Progenitor cell of endocrine pancreas (in vitro differentiated cells): ENCODE results near the gene SHISA6. TPM values are rescaled to one million over a fixed set of nuclear protein-coding genes. Genes with fewer than 3 reads are reported as not detected.

Experiments used
- DNase-seq: peaks from one replicate; pipeline ENCODE4 v3.0.0; 2021; ENCODE audit warnings: low spot score; ENCODE audit not compliant: unreplicated experiment
- H3K27ac Mint-ChIP-seq: 2 replicates; pipeline ENCODE4 v1.8.0; 2021; ENCODE audit warnings: mild to moderate bottlenecking, moderate library complexity, mixed read lengths
- H3K27me3 Mint-ChIP-seq: 2 replicates; pipeline ENCODE4 v1.8.0; 2021; ENCODE audit warnings: mixed read lengths
- H3K36me3 Mint-ChIP-seq: 2 replicates; pipeline ENCODE4 v1.8.0; 2022; ENCODE audit warnings: mixed read lengths; ENCODE audit not compliant: insufficient read depth
- H3K4me1 Mint-ChIP-seq: 2 replicates; pipeline ENCODE4 v1.8.0; 2021; ENCODE audit warnings: low read depth, mixed read lengths
- H3K4me3 Mint-ChIP-seq: 2 replicates; pipeline ENCODE4 v1.8.0; 2021; ENCODE audit warnings: low read depth, mild to moderate bottlenecking, moderate library complexity, mixed read lengths
- H3K9me3 Mint-ChIP-seq: 2 replicates; pipeline ENCODE4 v1.8.0; 2021; ENCODE audit warnings: low read depth, mixed read lengths
- CTCF ChIP-seq: fragments of 200-600 bp; sonication (generic); IDR thresholded peaks from one replicate; pipeline ENCODE4 v1.5.0; 2021; ENCODE audit warnings: antibody characterized with exemption, mild to moderate bottlenecking; ENCODE audit not compliant: unreplicated experiment
- total RNA-seq: library from RNA; stranded (reverse); gene quantifications from 2 replicates; pipeline ENCODE4 v1.2.1, GENCODE V29; 2021

Gene SHISA6
- total RNA-seq, 1 donor from 2014 or later, result 1.0 TPM

DNA sequence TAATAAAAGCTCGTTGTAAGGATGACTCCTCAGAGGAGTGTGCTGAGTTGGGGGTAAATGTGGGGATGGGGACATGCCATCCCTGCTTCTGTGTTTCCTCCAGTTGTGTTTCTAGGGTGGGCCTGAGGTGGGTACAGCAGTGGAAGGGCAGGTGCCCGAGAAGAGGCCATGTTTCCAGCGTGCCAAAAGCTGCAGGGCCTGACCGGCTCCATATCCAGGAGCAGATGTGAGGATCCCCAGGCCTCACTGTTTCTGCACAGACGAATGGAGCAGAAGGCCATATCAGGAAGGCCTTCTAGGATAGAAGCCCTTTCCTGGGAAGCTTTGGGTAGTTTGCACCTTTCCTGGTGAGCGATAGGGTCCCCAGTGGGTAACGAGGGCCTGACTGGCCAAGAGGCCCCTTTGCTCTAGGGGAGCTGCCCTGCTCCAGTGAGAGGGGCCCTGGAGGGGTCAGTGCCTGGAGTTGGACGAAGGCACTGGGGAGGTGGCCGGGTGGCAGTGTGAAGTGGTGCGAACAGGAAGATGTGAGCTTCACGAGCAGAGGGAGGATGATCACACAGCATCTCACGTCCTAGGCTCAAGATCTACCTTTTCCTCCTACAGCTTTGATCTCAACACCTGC, 62.9 kb downstream of the SHISA6 start:
- H3K27me3 Mint-ChIP-seq, result no peaks in the 10 kb centered on the region
- DNase-seq, result no peak
- no peaks in the 10 kb centered on the region for H3K4me1 Mint-ChIP-seq
- no peak overlapping the region for H3K27ac Mint-ChIP-seq
- no peaks in the 10 kb centered on the region for H3K36me3 Mint-ChIP-seq
- no peak for TF ChIP-seq CTCF
- H3K9me3 Mint-ChIP-seq, result no peaks in the 10 kb centered on the region
- no peak overlapping the region for H3K4me3 Mint-ChIP-seq

- no peaks in the 10 kb centered on the region for H3K27me3 Mint-ChIP-seq
- no peaks in the 10 kb centered on the region for H3K9me3 Mint-ChIP-seq
- no peak overlapping the region for H3K4me3 Mint-ChIP-seq
- TF ChIP-seq CTCF, result no peak
- H3K27ac Mint-ChIP-seq, result peak overlapping the region; percentile 73
- no peak for DNase-seq
- H3K36me3 Mint-ChIP-seq, result no peaks in the 10 kb centered on the region
- H3K4me1 Mint-ChIP-seq, result no peaks in the 10 kb centered on the region
These were observed 63.6 kb downstream of the SHISA6 start for GRCh38 chr17:11304568-11304967.

DNA sequence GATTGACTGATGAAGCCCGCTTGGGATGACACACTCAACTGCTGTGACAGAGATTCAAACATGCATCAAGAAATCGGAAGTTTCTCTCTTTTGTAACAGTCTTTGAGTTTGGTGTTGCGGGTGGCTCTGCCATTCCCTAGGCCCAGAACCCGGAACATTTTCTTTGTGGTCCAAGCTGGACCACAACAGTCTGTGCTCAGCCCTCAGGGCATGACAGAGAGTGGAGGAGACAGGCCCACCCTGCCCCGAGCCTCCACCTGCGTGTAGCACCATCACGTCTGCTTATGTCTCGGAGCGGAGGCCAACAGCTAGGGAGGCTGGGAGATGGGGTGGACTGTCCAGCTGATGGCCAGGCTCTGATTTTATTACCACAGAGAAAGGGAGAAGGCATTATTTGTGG, 64.5 kb downstream of the SHISA6 start:
- Mint-ChIP-seq H3K9me3 (no peaks in the 10 kb centered on the region), H3K4me1 (no peaks in the 10 kb centered on the region), H3K27me3 (no peaks in the 10 kb centered on the region), H3K27ac (no peak overlapping the region), H3K4me3 (no peak overlapping the region), H3K36me3 (no peaks in the 10 kb centered on the region)
- no peak for TF ChIP-seq CTCF
- no peak for DNase-seq

DNA sequence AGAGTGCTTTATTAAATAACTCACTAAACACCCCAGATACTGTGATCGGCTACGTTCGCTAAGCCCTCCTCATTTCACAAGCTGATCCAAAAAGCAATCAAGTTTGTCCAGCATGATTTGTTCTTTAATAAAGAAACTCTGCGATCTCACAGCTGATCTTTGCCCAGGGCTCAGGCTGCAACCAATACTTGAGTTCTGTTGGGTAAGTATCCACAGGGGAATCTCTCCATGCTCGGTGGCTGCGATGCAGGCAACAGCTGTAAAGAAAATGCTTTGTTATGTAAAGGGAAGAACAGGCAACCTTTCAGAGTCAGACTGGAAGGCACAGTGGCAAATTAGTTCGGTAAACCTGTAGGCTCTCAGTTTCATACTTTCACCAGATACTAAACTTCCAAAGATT, 67.5 kb downstream of the SHISA6 start:
- H3K9me3 Mint-ChIP-seq, result no peaks in the 10 kb centered on the region

DNA sequence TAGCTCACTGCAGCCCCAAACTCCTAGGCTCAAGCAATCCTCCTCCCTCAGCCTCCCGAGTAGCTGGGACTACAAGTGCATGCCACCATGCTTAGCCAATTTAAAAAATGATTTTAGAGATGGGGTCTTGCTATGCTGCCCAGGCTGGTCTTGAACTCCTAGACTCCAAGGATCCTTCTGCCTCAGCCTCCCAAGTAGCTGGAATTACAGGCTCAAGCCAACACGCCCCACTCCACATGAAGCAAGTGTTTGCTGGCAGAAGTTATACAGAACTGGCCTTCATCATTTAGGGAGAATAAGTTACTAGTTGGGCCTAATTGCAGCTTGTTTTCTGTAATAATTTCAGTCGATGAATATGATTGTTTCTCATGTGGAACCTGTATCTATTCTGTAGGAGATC, 68.0 kb downstream of the SHISA6 start:
- H3K27ac Mint-ChIP-seq, result no peak overlapping the region
- no peaks in the 10 kb centered on the region for H3K36me3 Mint-ChIP-seq
- H3K4me3 Mint-ChIP-seq, result no peak overlapping the region
- H3K9me3 Mint-ChIP-seq, result no peaks in the 10 kb centered on the region
- no peaks in the 10 kb centered on the region for H3K27me3 Mint-ChIP-seq
- no peaks in the 10 kb centered on the region for H3K4me1 Mint-ChIP-seq
- TF ChIP-seq CTCF, result no peak
- no peak for DNase-seq

More for the DNA sequence above, 67.5 kb downstream of the SHISA6 start:
- H3K27me3 Mint-ChIP-seq, result no peaks in the 10 kb centered on the region
- DNase-seq, result no peak
- no peak overlapping the region for H3K27ac Mint-ChIP-seq
- H3K4me1 Mint-ChIP-seq, result no peaks in the 10 kb centered on the region
- no peaks in the 10 kb centered on the region for H3K36me3 Mint-ChIP-seq
- H3K4me3 Mint-ChIP-seq, result no peak overlapping the region
- no peak for TF ChIP-seq CTCF
